GM19043 (cell line): ENCODE results near the gene PSMA8.
"Not testable (repeated sequence)": the region's sequence is repeated elsewhere in the genome, so short reads cannot be mapped to it uniquely, and the experiment has no call there.

Experiments used
- ATAC-seq: cut with Tn5 transposase; IDR thresholded peaks from one replicate; pipeline ENCODE4 v1.9.1; 2021; ENCODE audit warnings: low read depth; ENCODE audit not compliant: unreplicated experiment

PSMA8 gene

GRCh38 chr18:26228562-26229260 is 95.0 kb downstream of the PSMA8 start:
- no peak for ATAC-seq

GRCh38 chr18:26230497-26230896 is 96.8 kb downstream of the PSMA8 start:
- no peak for ATAC-seq

GRCh38 chr18:26233208-26233607 is 99.5 kb downstream of the PSMA8 start:
- ATAC-seq: no peak

GRCh38 chr18:26237363-26237762 is 103.7 kb downstream of the PSMA8 start:
- ATAC-seq: not testable (repeated sequence)

- ATAC-seq: not testable (repeated sequence)
Measured at GRCh38 chr18:26238718-26239117, 105.0 kb downstream of the PSMA8 start.

- ATAC-seq: not testable (repeated sequence)
Measured at GRCh38 chr18:26242392-26242791, 108.7 kb downstream of the PSMA8 start.
